ENCODE measurements around the gene CD109.
"Not testable (repeated sequence)": the region's sequence is repeated elsewhere in the genome, so short reads cannot be mapped to it uniquely, and the experiment has no call there.

GRCh38 chr6:73679846-73680245 is 16.2 kb upstream of the CD109 start:
- TF ChIP-seq CTCF, POLR2AphosphoS5 (IDR thresholded peaks at IDR 0.05): not testable (repeated sequence)
